LNCaP clone FGC (cell line): ENCODE measurements around the gene GSTM2.

Source experiments
- DNase-seq: peaks from one replicate; pipeline ENCODE4 v3.0.0-alpha.2; 2011; ENCODE audit warnings: low read depth
- H3K4me3 ChIP-seq: 2 replicates; pipeline ENCODE4 v1.5.1; 2011; ENCODE audit warnings: mild to moderate bottlenecking, low read depth, low read length, control low read depth
- CTCF ChIP-seq: IDR thresholded peaks from 2 replicates; pipeline ENCODE4 v1.5.1; 2012; ENCODE audit warnings: mild to moderate bottlenecking; ENCODE audit not compliant: control insufficient read depth, insufficient read depth; ENCODE audit errors: extremely low read depth

GSTM2 gene

GRCh38 chr1:109622137-109622892 lies 45.5 kb upstream of the GSTM2 start:
- no peak for TF ChIP-seq CTCF
- H3K4me3 ChIP-seq = no peak overlapping the region
- DNase-seq = no peak

- H3K4me3 ChIP-seq = no peak overlapping the region
- TF ChIP-seq CTCF = no peak
- DNase-seq = no peak
These were observed 45.0 kb upstream of the GSTM2 start for GRCh38 chr1:109622895-109623294.

- no peak for TF ChIP-seq CTCF
- H3K4me3 ChIP-seq = no peak overlapping the region
- DNase-seq = no peak
These were observed 44.2 kb upstream of the GSTM2 start for GRCh38 chr1:109623601-109624161.

- no peak overlapping the region for H3K4me3 ChIP-seq
- no peak for TF ChIP-seq CTCF
- DNase-seq = no peak
These were observed 43.5 kb upstream of the GSTM2 start for GRCh38 chr1:109624201-109625010.

GRCh38 chr1:109625176-109625575 lies 42.7 kb upstream of the GSTM2 start:
- DNase-seq = no peak
- TF ChIP-seq CTCF = no peak
- no peak overlapping the region for H3K4me3 ChIP-seq

- no peak for TF ChIP-seq CTCF
- H3K4me3 ChIP-seq = no peak overlapping the region
- no peak for DNase-seq
These were observed 42.0 kb upstream of the GSTM2 start for GRCh38 chr1:109625601-109626560.
